Bronchial epithelial cell (primary cell): ENCODE measurements around the gene CHD5. TPM values are rescaled to one million over a fixed set of nuclear protein-coding genes. Genes with fewer than 3 reads are reported as not detected.
"Not testable (repeated sequence)": the region's sequence is repeated elsewhere in the genome, so short reads cannot be mapped to it uniquely, and the experiment has no call there.

Experiments
- DNase-seq: peaks from one replicate; pipeline ENCODE4 v3.0.0-alpha.2; 2010; ENCODE audit warnings: low read depth
- FAIRE-seq: peaks from 2 replicates; lab custom pipeline; 2011; peaks lifted over from hg19 to GRCh38; lab: Jason Lieb, UNC
- H3K27me3 ChIP-seq: 2 replicates; pipeline ENCODE4 v1.5.1; 2011; ENCODE audit warnings: low read length; ENCODE audit not compliant: control insufficient read depth, insufficient read depth
- H3K36me3 ChIP-seq: 2 replicates; pipeline ENCODE4 v1.5.1; 2011; ENCODE audit warnings: low read length; ENCODE audit not compliant: control insufficient read depth, insufficient read depth
- H3K4me3 ChIP-seq: 2 replicates; pipeline ENCODE4 v1.5.1; 2011; ENCODE audit warnings: mild to moderate bottlenecking, low read depth, low read length, control low read depth
- CTCF ChIP-seq: IDR thresholded peaks from 2 replicates; pipeline ENCODE4 v1.5.1; 2011; ENCODE audit warnings: mild to moderate bottlenecking, moderate library complexity, low read length, control low read depth, inconsistent platforms; ENCODE audit not compliant: insufficient read depth, severe bottlenecking
- total RNA-seq: library from RNA; depleted of rRNA; stranded (reverse); fragments of >200 nt; gene quantifications from 2 replicates; pipeline ENCODE4 v1.2.1, GENCODE V29; 2014

Gene CHD5
- total RNA-seq, 1 donor from 2014 or later, result 0.26 TPM

- H3K27me3 ChIP-seq, result peaks cover 3% of the 10 kb centered on the region
- FAIRE-seq (no peak), DNase-seq (no peak)
- TF ChIP-seq CTCF, result no peak
- no peaks in the 10 kb centered on the region for H3K36me3 ChIP-seq
- no peak overlapping the region for H3K4me3 ChIP-seq
Observed at GRCh38 chr1:6068073-6068472, 112.0 kb downstream of the CHD5 start.

GRCh38 chr1:6066680-6067079 is 113.4 kb downstream of the CHD5 start:
- DNase-seq, result no peak
- H3K27me3 ChIP-seq, result peaks cover 3% of the 10 kb centered on the region
- no peak for FAIRE-seq
- no peaks in the 10 kb centered on the region for H3K36me3 ChIP-seq
- H3K4me3 ChIP-seq, result no peak overlapping the region
- TF ChIP-seq CTCF, result no peak

- Histone ChIP-seq H3K27me3 (peaks cover 3% of the 10 kb centered on the region), H3K36me3 (no peaks in the 10 kb centered on the region), H3K4me3 (no peak overlapping the region)
- no peak for FAIRE-seq
- DNase-seq, result no peak
- no peak for TF ChIP-seq CTCF
Observed at GRCh38 chr1:6065093-6065858, 114.8 kb downstream of the CHD5 start.

- not testable (repeated sequence) for DNase-seq, H3K4me3 ChIP-seq, FAIRE-seq, H3K27me3 ChIP-seq, H3K36me3 ChIP-seq
Observed at GRCh38 chr1:6063532-6064053, 116.5 kb downstream of the CHD5 start.

GRCh38 chr1:6062670-6063069 is 117.5 kb downstream of the CHD5 start:
- Histone ChIP-seq H3K36me3 (no peaks in the 10 kb centered on the region), H3K4me3 (no peak overlapping the region), H3K27me3 (peaks cover 2% of the 10 kb centered on the region)
- no peak for DNase-seq
- FAIRE-seq, result no peak
- no peak for TF ChIP-seq CTCF

GRCh38 chr1:6059866-6060265 is 120.3 kb downstream of the CHD5 start:
- no peak for FAIRE-seq
- peak; percentile 18 for DNase-seq
- no peak for TF ChIP-seq CTCF

More at GRCh38 chr1:6059866-6060265, 120.3 kb downstream of the CHD5 start:
- Histone ChIP-seq H3K27me3 (peaks cover 3% of the 10 kb centered on the region), H3K4me3 (no peak overlapping the region), H3K36me3 (no peaks in the 10 kb centered on the region)
